Heart left ventricle (tissue), 16 donors: ENCODE measurements around the gene EIF2B2. TPM values are rescaled to one million over a fixed set of nuclear protein-coding genes. Genes with fewer than 3 reads are reported as not detected.

Experiments
- ATAC-seq, 4 donors: fragments of 200-7000 bp; cut with Tn5 transposase; one replicate each; pipeline ENCODE4 v1.9.1; 2020 to 2022; ENCODE audit warnings: moderate library complexity in 4 of 4, mild to moderate bottlenecking in 3 of 4, moderate number of reproducible peaks in 1 of 4
- DNase-seq, 5 donors: peaks; one replicate each; pipeline ENCODE4 v3.0.0-alpha.2; 2020
- H3K27ac ChIP-seq, 12 donors: fragments of 200-600 bp; sonication (generic) in 4 of 12; one replicate each; pipeline versions ENCODE4 v1.5.0 to v1.8.0; 2016 to 2022; ENCODE audit warnings: mild to moderate bottlenecking in 2 of 12
- H3K27me3 ChIP-seq, 9 donors: fragments of 200-600 bp; sonication (generic) in 2 of 9; one replicate each; pipeline versions ENCODE4 v1.5.1 to v1.8.0; 2016 to 2022; ENCODE audit warnings: mild to moderate bottlenecking in 3 of 9
- H3K36me3 ChIP-seq, 9 donors: fragments of 200-600 bp; sonication (generic) in 2 of 9; one replicate each; pipeline versions ENCODE4 v1.5.0 to v1.8.0; 2018 to 2022; ENCODE audit warnings: mild to moderate bottlenecking in 2 of 9
- H3K4me1 ChIP-seq, 12 donors: fragments of 200-600 bp; sonication (generic) in 4 of 12; one replicate each; pipeline versions ENCODE4 v1.5.0 to v1.8.0; 2016 to 2022; ENCODE audit warnings: mild to moderate bottlenecking in 3 of 12
- H3K4me3 ChIP-seq, 12 donors: fragments of 200-600 bp; sonication (generic) in 4 of 12; one replicate each; pipeline versions ENCODE4 v1.5.0 to v1.8.0; 2017 to 2022; ENCODE audit warnings: mild to moderate bottlenecking in 9 of 12, moderate library complexity in 4 of 12
- H3K9me3 ChIP-seq, 12 donors: fragments of 200-600 bp; sonication (generic) in 4 of 12; one replicate each; pipeline versions ENCODE4 v1.5.0 to v1.8.0; 2016 to 2022; ENCODE audit warnings: mild to moderate bottlenecking in 1 of 12
- CTCF ChIP-seq, 12 donors: fragments of 200-600 bp; sonication (generic) in 4 of 12; IDR thresholded peaks; one replicate each; pipeline versions ENCODE4 v1.5.0 to v1.8.0; 2018 to 2022; ENCODE audit warnings: antibody characterized with exemption in 12 of 12, mild to moderate bottlenecking in 5 of 12
- POLR2A ChIP-seq, 2 donors: fragments of 450-650 bp; IDR thresholded peaks; one replicate each; pipeline ENCODE4 v1.6.1; 2017; ENCODE audit warnings: antibody characterized with exemption in 2 of 2, mild to moderate bottlenecking in 2 of 2, moderate library complexity in 2 of 2
- WGBS, 4 donors: extraction: QIAGEN DNeasy Blood & Tissue Kit in 2 of 4; methylation state at CpG; one replicate each; pipeline versions ENCODE4 v1.1.5 to v1.1.7; 2013 to 2018; 5-methylcytosine and 5-hydroxymethylcytosine counted together
- intact Hi-C, 10 donors: fragments of 100-400 bp; cut with DNase I; formaldehyde crosslinking; loops; one replicate each; pipeline versions ENCODE4 v1.11.1 to v1.14.2; 2022
- polyA plus RNA-seq, 2 donors: library from polyadenylated mRNA; stranded (reverse); fragments of 200-250 nt; gene quantifications; one replicate each; pipeline ENCODE4 v1.2.3, GENCODE V29; 2013
- total RNA-seq, 9 donors: library from RNA; depleted of rRNA in 2 of 9; stranded (reverse); fragments of >200 nt in 2 of 9; fragmentation: NEBNext Ultra II Directional in 3 of 9; extraction: Animal tissue kit (Norgen Biotek cat#: 25700) in 3 of 9; gene quantifications; one replicate each; pipeline versions ENCODE4 v1.1.0 to v1.2.4, GENCODE V29; 2016 to 2023
- donor health status: ischemic (EF 13 %, LVEDD 7.1; RV severe dilation, severe dysfunction).
- donor health status: healthy with polysubstance abuse.
- donor health status: DM: no; HTN: yes; CAD: no.
- donor health status: DM: no; HTN: no; CAD: no.
- donor health status: ischemic (EF 25% LVEDD 6.9; RV normal size, moderate dysfunction).
- donor health status: ischemic (EF 25% LVEDD 5.7; RV mildly dilated, moderate dysfunction).
- donor health status: healthy.
- donor health status: DM: yes; HTN: yes; CAD: no.
- donor health status: ischemic (EF 35%, LVEDD 5.7; RV mildly dilated, moderate dysfunction).
- donor health status: nonischemic (EF 11% LVEDD 7.7; RV severe dilation, severe dysfunction).
- donor health status: DM: yes; HTN: yes; CAD: no.
- donor health status: PGD.
- donor health status: ischemic (EF 29% LVEDD 5.4; RV normal size, mild dysfunction).
- donor health status: nonischemic (EF 23%, LVEDD 6.1; RV moderate dilation, normal function).

The EIF2B2 gene
- total and polyA plus RNA-seq, 11 donors: 16.0 to 68.8 (median 30.3) TPM

GRCh38 chr14:75025876-75026275 is 23.2 kb downstream of the EIF2B2 start:
- intact Hi-C loops: no loop called here
- DNase-seq (no peak), ATAC-seq (no peak)
- H3K4me1 ChIP-seq: peaks cover 0 to 6% (median 0%) of the 10 kb centered on the region in 12 donors
- H3K27me3 ChIP-seq: no peaks in the 10 kb centered on the region
- no peak overlapping the region for H3K27ac ChIP-seq
- no peak overlapping the region for H3K4me3 ChIP-seq
- H3K36me3 ChIP-seq: peaks cover 0 to 100% (median 64%) of the 10 kb centered on the region in 9 donors
- WGBS, 4 donors: 96 to 99% (median 98%) methylated on average over 2 of the region's 2 CpGs
- H3K9me3 ChIP-seq: no peaks in the 10 kb centered on the region
- TF ChIP-seq POLR2A (IDR thresholded peaks at IDR 0.05): no peak
- no peak for TF ChIP-seq CTCF (IDR thresholded peaks at IDR 0.05)

GRCh38 chr14:75030147-75030546 is 27.4 kb downstream of the EIF2B2 start:
- Histone ChIP-seq H3K4me1 (no peaks in the 10 kb centered on the region), H3K36me3 (peaks cover 0 to 99% (median 61%) of the 10 kb centered on the region in 9 donors), H3K27me3 (no peaks in the 10 kb centered on the region), H3K27ac (no peak overlapping the region), H3K4me3 (no peak overlapping the region), H3K9me3 (no peaks in the 10 kb centered on the region)
- TF ChIP-seq POLR2A (IDR thresholded peaks at IDR 0.05) (no peak), CTCF (IDR thresholded peaks at IDR 0.05) (no peak)
- intact Hi-C loops: no loop called here
- WGBS, 4 donors: 0% methylated on average over 1 of the region's 1 CpG
- no peak for DNase-seq
- ATAC-seq: no peak

GRCh38 chr14:75032939-75033338 is 30.2 kb downstream of the EIF2B2 start:
- no peaks in the 10 kb centered on the region for H3K27me3 ChIP-seq
- no peaks in the 10 kb centered on the region for H3K9me3 ChIP-seq
- ATAC-seq: no peak
- no peaks in the 10 kb centered on the region for H3K4me1 ChIP-seq
- peaks cover 0 to 99% (median 81%) of the 10 kb centered on the region in 9 donors for H3K36me3 ChIP-seq
- DNase-seq: no peak
- H3K27ac ChIP-seq: no peak overlapping the region
- intact Hi-C loops: no loop called here
- no peak for TF ChIP-seq POLR2A (IDR thresholded peaks at IDR 0.05)
- no peak for TF ChIP-seq CTCF (IDR thresholded peaks at IDR 0.05)
- H3K4me3 ChIP-seq: no peak overlapping the region
- whole genome bisulfite sequencing, 4 donors: 85 to 98% (median 89%) methylated on average over 2 of the region's 2 CpGs

GRCh38 chr14:75040507-75040906 is 37.8 kb downstream of the EIF2B2 start:
- Histone ChIP-seq H3K4me3 (no peak overlapping the region), H3K27ac (no peak overlapping the region), H3K9me3 (no peaks in the 10 kb centered on the region), H3K36me3 (peaks cover 0 to 71% (median 52%) of the 10 kb centered on the region in 9 donors), H3K4me1 (peaks cover 0 to 17% (median 6%) of the 10 kb centered on the region in 12 donors), H3K27me3 (no peaks in the 10 kb centered on the region)
- TF ChIP-seq CTCF (IDR thresholded peaks at IDR 0.05): no peak
- TF ChIP-seq POLR2A (IDR thresholded peaks at IDR 0.05): no peak
- intact Hi-C loops: no loop called here
- DNase-seq: no peak
- 82 to 88% (median 83%) methylated on average over 1 of the region's 1 CpG for WGBS, 4 donors
- ATAC-seq: no peak
